Measurements from ENCODE around the gene MAEA. TPM values are rescaled to one million over a fixed set of nuclear protein-coding genes. Genes with fewer than 3 reads are reported as not detected.
"Not testable (repeated sequence)": the region's sequence is repeated elsewhere in the genome, so short reads cannot be mapped to it uniquely, and the experiment has no call there.

MAEA gene
- polyA plus RNA-seq, 2 donors, result 43.3 to 54.3 TPM

GRCh38 chr4:1372576-1372975 lies 82.9 kb downstream of the MAEA start:
- H3K9me3 ChIP-seq (ENCODE audit: control insufficient read depth in 2 of 2, insufficient read depth in 1 of 2, low read depth in 1 of 2, low read length in 1 of 2); H3K27me3 ChIP-seq (ENCODE audit: control insufficient read depth in 1 of 2, insufficient read depth in 2 of 2, low read length in 2 of 2); H3K4me3 ChIP-seq (ENCODE audit: low read depth in 1 of 2, low read length in 2 of 2); H3K27ac ChIP-seq (ENCODE audit: low read depth in 2 of 2, low read length in 1 of 2); H3K4me1 ChIP-seq (ENCODE audit: control insufficient read depth in 2 of 2, insufficient read depth in 2 of 2, low read length in 1 of 2): not testable (repeated sequence)
- 81 to 92% methylated on average over 13 to 21 of the region's 22 CpGs for WGBS, 2 donors
- H3K36me3 ChIP-seq (ENCODE audit: control insufficient read depth in 2 of 2, insufficient read depth in 2 of 2, low read length in 1 of 2), result peaks cover 0 to 53% of the 10 kb centered on the region in 2 donors

DNA sequence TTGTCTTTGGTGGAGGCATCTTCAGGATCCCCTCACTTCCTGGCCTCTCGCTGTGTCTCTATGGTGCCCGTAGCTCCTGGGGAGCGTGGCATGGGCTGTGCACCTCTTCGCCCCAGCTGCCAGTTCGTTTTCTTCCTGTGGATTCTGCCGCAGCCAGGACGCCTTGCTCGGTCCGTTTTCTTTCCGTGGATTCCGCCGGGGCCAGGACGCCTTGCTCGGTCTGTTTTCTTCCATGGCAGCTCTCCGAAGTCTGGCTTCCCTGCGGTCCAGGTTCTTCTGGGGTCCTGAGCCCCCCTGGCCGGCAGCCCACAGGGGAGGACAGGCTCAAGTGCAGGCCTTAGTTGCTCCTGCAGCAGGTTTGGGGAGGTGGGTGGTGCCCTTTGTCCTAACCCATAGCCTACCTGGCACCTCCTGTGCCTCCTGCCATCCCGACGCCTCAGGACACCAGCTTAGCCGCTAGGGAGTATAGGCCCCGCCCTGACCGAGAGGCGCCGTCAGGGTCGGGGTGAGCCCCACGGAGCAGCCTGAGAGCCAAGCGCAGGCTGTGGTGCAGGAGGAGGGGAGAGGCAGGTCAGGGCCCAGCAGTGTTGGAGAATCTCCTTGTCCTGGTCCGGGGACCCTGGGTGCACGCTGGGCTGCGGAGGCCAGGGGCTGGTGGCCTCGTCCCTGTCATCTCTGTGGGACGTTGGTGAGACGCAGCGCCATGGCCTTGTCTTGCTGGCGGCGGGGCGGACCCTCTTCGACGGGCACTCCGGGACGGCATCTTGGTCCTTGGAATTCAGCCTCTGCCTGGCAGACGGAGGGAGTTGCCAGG lies 84.4 kb downstream of the MAEA start:
- Histone ChIP-seq H3K27ac (ENCODE audit: low read depth in 2 of 2, low read length in 1 of 2) (no peak overlapping the region), H3K9me3 (ENCODE audit: control insufficient read depth in 2 of 2, insufficient read depth in 1 of 2, low read depth in 1 of 2, low read length in 1 of 2) (no peaks in the 10 kb centered on the region), H3K27me3 (ENCODE audit: control insufficient read depth in 1 of 2, insufficient read depth in 2 of 2, low read length in 2 of 2) (no peaks in the 10 kb centered on the region), H3K36me3 (ENCODE audit: control insufficient read depth in 2 of 2, insufficient read depth in 2 of 2, low read length in 1 of 2) (peaks cover 0 to 44% of the 10 kb centered on the region in 2 donors), H3K4me3 (ENCODE audit: low read depth in 1 of 2, low read length in 2 of 2) (no peak overlapping the region), H3K4me1 (ENCODE audit: control insufficient read depth in 2 of 2, insufficient read depth in 2 of 2, low read length in 1 of 2) (no peaks in the 10 kb centered on the region)
- WGBS, 2 donors, result 94 to 95% methylated on average over 42 of the region's 42 CpGs

- H3K27me3 ChIP-seq (ENCODE audit: control insufficient read depth in 1 of 2, insufficient read depth in 2 of 2, low read length in 2 of 2), result no peaks in the 10 kb centered on the region
- no peaks in the 10 kb centered on the region for H3K9me3 ChIP-seq (ENCODE audit: control insufficient read depth in 2 of 2, insufficient read depth in 1 of 2, low read depth in 1 of 2, low read length in 1 of 2)
- WGBS, 2 donors, result 94 to 97% methylated on average over 14 of the region's 14 CpGs
- H3K27ac ChIP-seq (ENCODE audit: low read depth in 2 of 2, low read length in 1 of 2), result no peak overlapping the region
- H3K4me1 ChIP-seq (ENCODE audit: control insufficient read depth in 2 of 2, insufficient read depth in 2 of 2, low read length in 1 of 2), result no peaks in the 10 kb centered on the region
- no peak overlapping the region for H3K4me3 ChIP-seq (ENCODE audit: low read depth in 1 of 2, low read length in 2 of 2)
- H3K36me3 ChIP-seq (ENCODE audit: control insufficient read depth in 2 of 2, insufficient read depth in 2 of 2, low read length in 1 of 2), result peaks cover 0 to 44% of the 10 kb centered on the region in 2 donors
These were observed 85.0 kb downstream of the MAEA start for GRCh38 chr4:1374706-1375045.

DNA sequence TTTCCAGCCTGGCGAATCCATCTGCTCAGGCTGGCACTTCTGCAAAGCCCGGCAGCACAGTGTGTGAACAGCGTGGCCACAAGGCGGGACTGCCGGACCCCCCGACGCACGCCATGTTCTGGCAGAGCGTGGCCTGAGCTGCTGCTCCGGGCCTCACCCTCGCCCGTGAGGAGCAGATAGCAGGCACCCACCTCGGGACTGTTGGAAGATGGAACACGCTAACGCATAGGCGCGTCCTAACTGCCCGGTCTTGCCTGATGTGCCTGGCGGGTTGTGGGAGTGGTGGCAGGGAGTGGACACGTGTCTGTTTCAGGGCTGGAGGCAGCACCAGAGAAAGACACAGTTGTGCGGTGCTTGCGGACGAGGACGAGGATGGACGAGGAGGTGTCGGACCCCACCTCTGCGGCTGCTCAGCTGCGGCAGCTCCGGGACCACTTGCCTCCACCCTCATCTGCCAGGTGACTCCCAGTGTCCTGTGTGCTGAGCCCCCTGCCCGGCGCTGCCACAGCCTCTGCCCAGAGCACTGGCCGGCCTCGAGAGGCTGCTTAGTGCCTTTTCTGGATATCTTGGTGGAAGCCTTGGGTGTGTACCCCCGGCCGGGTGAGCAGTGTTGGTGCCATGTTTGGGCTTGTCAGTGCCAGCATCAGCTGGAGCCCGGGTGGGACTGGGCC lies 85.5 kb downstream of the MAEA start:
- no peaks in the 10 kb centered on the region for H3K27me3 ChIP-seq (ENCODE audit: control insufficient read depth in 1 of 2, insufficient read depth in 2 of 2, low read length in 2 of 2)
- H3K9me3 ChIP-seq (ENCODE audit: control insufficient read depth in 2 of 2, insufficient read depth in 1 of 2, low read depth in 1 of 2, low read length in 1 of 2), result no peaks in the 10 kb centered on the region
- H3K36me3 ChIP-seq (ENCODE audit: control insufficient read depth in 2 of 2, insufficient read depth in 2 of 2, low read length in 1 of 2), result peaks cover 0 to 41% of the 10 kb centered on the region in 2 donors
- H3K27ac ChIP-seq (ENCODE audit: low read depth in 2 of 2, low read length in 1 of 2), result no peak overlapping the region
- 92 to 94% methylated on average over 31 to 36 of the region's 36 CpGs for whole genome bisulfite sequencing, 2 donors
- no peaks in the 10 kb centered on the region for H3K4me1 ChIP-seq (ENCODE audit: control insufficient read depth in 2 of 2, insufficient read depth in 2 of 2, low read length in 1 of 2)
- H3K4me3 ChIP-seq (ENCODE audit: low read depth in 1 of 2, low read length in 2 of 2), result no peak overlapping the region

GRCh38 chr4:1375761-1376322 lies 86.2 kb downstream of the MAEA start:
- Histone ChIP-seq H3K36me3 (ENCODE audit: control insufficient read depth in 2 of 2, insufficient read depth in 2 of 2, low read length in 1 of 2) (peaks cover 0 to 41% of the 10 kb centered on the region in 2 donors), H3K4me3 (ENCODE audit: low read depth in 1 of 2, low read length in 2 of 2) (no peak overlapping the region), H3K27ac (ENCODE audit: low read depth in 2 of 2, low read length in 1 of 2) (no peak overlapping the region), H3K27me3 (ENCODE audit: control insufficient read depth in 1 of 2, insufficient read depth in 2 of 2, low read length in 2 of 2) (no peaks in the 10 kb centered on the region), H3K4me1 (ENCODE audit: control insufficient read depth in 2 of 2, insufficient read depth in 2 of 2, low read length in 1 of 2) (no peaks in the 10 kb centered on the region), H3K9me3 (ENCODE audit: control insufficient read depth in 2 of 2, insufficient read depth in 1 of 2, low read depth in 1 of 2, low read length in 1 of 2) (no peaks in the 10 kb centered on the region)
- WGBS, 2 donors, result 85 to 95% methylated on average over 16 to 17 of the region's 17 CpGs

DNA sequence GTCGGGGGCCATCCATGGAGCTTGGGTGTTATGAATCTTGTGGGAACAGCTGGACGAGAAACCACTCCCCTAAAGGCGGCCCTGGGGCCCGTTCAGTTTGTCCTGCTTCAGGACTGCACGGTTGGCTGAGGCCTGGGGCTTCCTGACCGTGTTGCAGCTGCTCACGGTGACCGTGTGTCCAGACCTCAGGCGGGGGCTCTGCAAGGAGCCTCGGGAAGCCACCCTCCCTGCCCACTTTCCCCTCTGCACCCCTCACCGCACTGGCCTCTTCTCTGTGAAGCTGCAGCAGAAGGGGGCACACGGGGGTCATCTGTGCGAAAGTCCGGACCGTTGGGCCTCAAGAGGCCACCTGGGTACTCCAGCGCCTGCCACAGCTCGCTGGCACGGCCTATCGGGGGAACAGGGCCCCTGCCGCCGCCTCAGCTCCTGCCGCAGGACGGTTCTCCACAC lies 86.7 kb downstream of the MAEA start:
- Histone ChIP-seq H3K9me3 (ENCODE audit: control insufficient read depth in 2 of 2, insufficient read depth in 1 of 2, low read depth in 1 of 2, low read length in 1 of 2) (no peaks in the 10 kb centered on the region), H3K27me3 (ENCODE audit: control insufficient read depth in 1 of 2, insufficient read depth in 2 of 2, low read length in 2 of 2) (no peaks in the 10 kb centered on the region), H3K4me1 (ENCODE audit: control insufficient read depth in 2 of 2, insufficient read depth in 2 of 2, low read length in 1 of 2) (no peaks in the 10 kb centered on the region), H3K27ac (ENCODE audit: low read depth in 2 of 2, low read length in 1 of 2) (no peak overlapping the region), H3K36me3 (ENCODE audit: control insufficient read depth in 2 of 2, insufficient read depth in 2 of 2, low read length in 1 of 2) (peaks cover 0 to 41% of the 10 kb centered on the region in 2 donors), H3K4me3 (ENCODE audit: low read depth in 1 of 2, low read length in 2 of 2) (no peak overlapping the region)
- 92 to 95% methylated on average over 23 of the region's 23 CpGs for WGBS, 2 donors

DNA sequence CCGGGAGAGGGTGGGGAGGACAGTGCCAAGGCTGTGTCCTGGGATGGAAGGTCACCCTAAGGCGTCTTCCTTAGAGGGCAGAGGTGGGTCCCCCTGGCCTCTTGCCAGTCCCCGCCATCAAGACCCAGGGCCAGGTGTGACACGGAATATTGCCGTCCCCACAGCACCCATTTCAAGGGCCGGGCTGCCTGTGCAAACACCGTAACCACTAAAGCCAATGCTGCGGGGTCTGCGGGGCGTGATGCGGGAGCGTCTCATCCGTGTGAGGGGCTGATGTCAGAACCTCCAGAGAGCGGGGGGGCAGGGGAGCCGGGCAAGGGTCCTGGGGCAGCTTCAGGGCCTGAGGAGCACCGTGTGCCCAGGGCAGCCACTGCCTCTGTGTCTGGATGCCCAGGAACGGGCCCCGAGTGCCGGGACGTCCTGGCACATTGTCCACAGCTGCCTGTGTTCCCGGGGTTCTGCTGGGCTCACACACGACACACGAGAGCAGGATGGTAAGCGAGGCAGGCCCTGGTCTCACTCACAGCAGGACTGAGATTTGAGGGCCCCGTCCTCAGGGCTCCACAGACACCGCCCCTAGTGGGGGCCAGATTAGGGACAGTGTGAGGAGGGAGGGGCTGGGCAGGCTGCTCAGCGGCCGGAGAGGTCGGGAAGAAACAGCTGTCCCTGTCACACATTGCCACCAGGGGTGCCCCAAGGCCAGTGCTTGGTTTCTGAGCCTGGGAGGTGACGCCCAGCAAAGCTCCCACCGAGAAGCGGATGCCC lies 87.3 kb downstream of the MAEA start:
- WGBS, 2 donors, result 91 to 93% methylated on average over 31 to 32 of the region's 32 CpGs
- H3K27me3 ChIP-seq (ENCODE audit: control insufficient read depth in 1 of 2, insufficient read depth in 2 of 2, low read length in 2 of 2), result no peaks in the 10 kb centered on the region
- no peaks in the 10 kb centered on the region for H3K9me3 ChIP-seq (ENCODE audit: control insufficient read depth in 2 of 2, insufficient read depth in 1 of 2, low read depth in 1 of 2, low read length in 1 of 2)
- no peak overlapping the region for H3K27ac ChIP-seq (ENCODE audit: low read depth in 2 of 2, low read length in 1 of 2)
- H3K4me1 ChIP-seq (ENCODE audit: control insufficient read depth in 2 of 2, insufficient read depth in 2 of 2, low read length in 1 of 2), result no peaks in the 10 kb centered on the region
- H3K4me3 ChIP-seq (ENCODE audit: low read depth in 1 of 2, low read length in 2 of 2), result no peak overlapping the region
- peaks cover 0 to 41% of the 10 kb centered on the region in 2 donors for H3K36me3 ChIP-seq (ENCODE audit: control insufficient read depth in 2 of 2, insufficient read depth in 2 of 2, low read length in 1 of 2)

DNA sequence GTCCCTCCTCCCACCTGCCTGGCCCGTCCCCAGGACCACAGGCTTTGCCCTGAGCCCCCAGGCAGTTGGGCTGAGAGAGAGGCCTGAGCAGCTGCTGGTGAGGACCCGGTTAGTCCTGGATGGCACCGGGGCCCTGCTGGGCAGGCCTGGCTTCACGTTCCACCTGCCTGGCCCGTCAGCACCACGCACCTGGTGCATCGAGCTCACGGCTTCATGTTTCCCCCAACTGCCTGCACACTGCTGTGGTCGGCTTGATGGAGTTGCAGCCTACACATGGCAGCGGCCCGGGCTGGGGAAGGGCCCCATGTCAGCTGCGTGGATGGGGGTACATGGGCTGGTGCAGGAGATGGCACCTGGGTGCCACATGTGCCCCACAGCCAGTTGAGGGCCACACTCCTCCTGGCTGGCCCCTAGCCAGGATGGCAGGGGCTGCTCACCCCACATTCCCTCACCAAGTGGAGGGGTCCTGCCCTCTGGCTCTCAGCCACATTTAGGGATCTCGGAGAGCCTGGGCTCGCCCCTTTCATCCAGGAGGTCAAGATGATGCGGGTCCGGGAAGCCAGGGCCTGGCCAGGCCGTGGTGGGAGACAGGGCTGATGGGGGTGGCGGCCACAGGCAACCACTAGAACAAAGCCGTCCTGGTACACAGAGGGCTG lies 88.0 kb downstream of the MAEA start:
- Histone ChIP-seq H3K9me3 (ENCODE audit: control insufficient read depth in 2 of 2, insufficient read depth in 1 of 2, low read depth in 1 of 2, low read length in 1 of 2) (no peaks in the 10 kb centered on the region), H3K4me1 (ENCODE audit: control insufficient read depth in 2 of 2, insufficient read depth in 2 of 2, low read length in 1 of 2) (no peaks in the 10 kb centered on the region), H3K27ac (ENCODE audit: low read depth in 2 of 2, low read length in 1 of 2) (no peak overlapping the region), H3K36me3 (ENCODE audit: control insufficient read depth in 2 of 2, insufficient read depth in 2 of 2, low read length in 1 of 2) (peaks cover 0 to 41% of the 10 kb centered on the region in 2 donors), H3K27me3 (ENCODE audit: control insufficient read depth in 1 of 2, insufficient read depth in 2 of 2, low read length in 2 of 2) (no peaks in the 10 kb centered on the region), H3K4me3 (ENCODE audit: low read depth in 1 of 2, low read length in 2 of 2) (no peak overlapping the region)
- WGBS, 2 donors, result 91 to 94% methylated on average over 19 of the region's 19 CpGs

All from esophagus (tissue), 2 donors.